Measurements from ENCODE around the gene ZRANB3.

DNA sequence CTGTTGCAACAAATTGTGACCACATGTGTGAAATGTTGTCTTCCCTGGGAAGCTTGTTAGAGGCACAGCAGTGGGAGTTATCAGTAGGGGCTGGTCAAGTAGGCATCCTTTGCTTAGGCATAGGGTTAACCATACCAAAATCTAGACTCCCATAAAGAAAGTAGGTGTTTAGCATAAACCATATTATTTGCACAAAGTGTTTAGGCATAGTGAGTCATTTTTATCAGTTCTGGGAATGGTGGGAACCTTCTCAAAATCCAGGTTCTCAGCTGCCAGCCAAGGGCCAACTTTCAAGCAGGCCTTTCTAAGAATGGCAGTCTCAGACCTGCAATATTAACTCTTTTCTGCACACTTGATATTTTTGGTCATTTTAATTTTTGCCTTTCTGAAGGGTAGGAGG, 390.4 kb downstream of the ZRANB3 start:
- no peak for TF ChIP-seq POLR2A (IDR thresholded peaks at IDR 0.05)
- no peak for TF ChIP-seq CTCF (IDR thresholded peaks at IDR 0.05)
